Activated naive CD4-positive, alpha-beta T cell treated with anti-CD3 and anti-CD28 coated beads, Interleukin-2, amount 50 U/mL, for 16 hours (primary cell): ENCODE measurements around the gene FANK1.

Source experiments
- DNase-seq: peaks from one replicate; pipeline ENCODE4 v3.0.0-alpha.2; 2020

Gene FANK1

GRCh38 chr10:125992254-125992653 is 95.9 kb downstream of the FANK1 start:
- DNase-seq = no peak

- DNase-seq = no peak
Measured at GRCh38 chr10:125994601-125995000, 98.2 kb downstream of the FANK1 start.

DNA sequence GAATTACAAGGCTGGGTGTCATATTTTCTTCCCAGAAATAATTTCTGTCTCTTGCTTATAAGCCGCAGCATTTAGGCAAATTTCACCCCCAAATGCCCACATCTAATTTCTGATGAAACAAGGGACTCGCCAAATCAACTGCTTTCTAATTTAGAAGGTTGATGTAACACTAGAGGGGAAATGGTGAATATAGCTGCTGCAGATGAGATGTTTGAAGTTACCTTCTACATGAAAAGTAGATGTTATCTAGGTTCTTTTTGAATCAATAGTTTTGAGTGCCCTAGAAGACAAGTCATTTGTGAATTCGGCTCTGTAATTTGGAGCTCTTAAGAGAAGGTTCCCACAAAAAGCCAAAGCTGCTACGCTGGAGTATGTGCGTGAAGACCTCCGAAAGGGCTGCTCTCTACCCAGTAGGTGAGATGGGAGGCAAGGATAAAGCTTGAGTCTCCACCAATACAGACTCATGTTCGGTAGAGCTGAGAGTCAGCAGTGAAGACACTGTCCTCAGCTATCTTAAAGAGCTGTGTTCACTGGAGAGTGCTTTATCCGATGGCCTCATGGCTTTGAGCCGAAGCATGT is 99.5 kb downstream of the FANK1 start:
- no peak for DNase-seq

- DNase-seq = no peak
Measured at GRCh38 chr10:125997586-125997985, 101.2 kb downstream of the FANK1 start.

DNA sequence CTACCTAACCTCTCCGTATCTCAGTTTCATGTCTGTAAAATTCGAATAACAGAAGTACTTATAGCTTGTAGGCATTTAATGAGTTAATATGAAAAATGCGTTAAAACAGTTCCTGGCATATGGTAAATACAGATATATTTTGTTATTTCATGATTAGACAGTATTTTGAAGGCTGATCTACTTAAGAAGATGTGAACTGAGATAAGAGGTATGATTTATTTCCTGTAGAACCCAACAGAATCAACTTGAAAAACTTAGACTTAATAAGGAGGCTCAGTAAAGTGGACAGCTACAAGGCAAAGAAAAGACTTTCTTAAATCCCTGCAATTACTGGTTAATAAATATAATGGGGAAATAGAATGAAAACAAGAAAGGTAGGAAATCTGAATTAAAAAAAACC is 103.3 kb downstream of the FANK1 start:
- DNase-seq = no peak

DNA sequence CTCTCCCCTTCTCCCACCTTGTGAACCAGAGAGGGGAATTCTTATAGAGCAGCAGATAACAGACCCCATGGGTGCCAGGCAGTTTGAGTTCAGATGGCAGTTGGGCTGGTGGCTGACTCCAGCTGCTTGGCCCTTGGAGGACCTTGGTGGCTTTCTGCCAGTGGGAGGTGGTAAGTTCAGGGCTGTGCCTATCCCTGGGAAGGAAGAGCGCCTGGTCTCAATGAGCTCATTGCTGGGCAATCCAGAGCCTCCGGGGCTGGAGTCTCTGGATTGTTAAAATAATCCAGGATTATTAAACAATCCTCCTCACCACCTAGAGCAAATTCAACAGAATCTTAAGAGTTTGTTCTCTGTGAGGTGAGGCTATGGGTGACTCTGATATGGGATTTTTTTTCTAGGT is 105.2 kb downstream of the FANK1 start:
- no peak for DNase-seq

DNA sequence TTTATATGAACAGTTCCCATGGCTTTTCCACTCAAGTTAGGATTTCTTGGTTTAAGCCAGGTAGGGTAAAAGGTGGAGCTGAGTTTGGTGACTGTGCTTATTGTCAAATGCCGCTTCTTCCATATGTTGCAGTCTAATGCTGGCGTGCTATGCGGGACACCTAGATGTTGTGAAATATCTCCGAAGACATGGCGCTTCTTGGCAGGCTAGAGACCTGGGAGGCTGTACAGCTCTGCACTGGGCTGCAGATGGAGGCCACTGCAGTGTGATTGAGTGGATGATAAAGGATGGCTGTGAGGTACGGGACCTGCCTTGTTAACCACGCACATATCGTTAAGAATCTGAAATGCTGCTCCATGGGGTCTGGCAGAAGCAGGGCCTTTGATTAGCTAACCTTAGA is 108.4 kb downstream of the FANK1 start:
- DNase-seq = no peak

DNA sequence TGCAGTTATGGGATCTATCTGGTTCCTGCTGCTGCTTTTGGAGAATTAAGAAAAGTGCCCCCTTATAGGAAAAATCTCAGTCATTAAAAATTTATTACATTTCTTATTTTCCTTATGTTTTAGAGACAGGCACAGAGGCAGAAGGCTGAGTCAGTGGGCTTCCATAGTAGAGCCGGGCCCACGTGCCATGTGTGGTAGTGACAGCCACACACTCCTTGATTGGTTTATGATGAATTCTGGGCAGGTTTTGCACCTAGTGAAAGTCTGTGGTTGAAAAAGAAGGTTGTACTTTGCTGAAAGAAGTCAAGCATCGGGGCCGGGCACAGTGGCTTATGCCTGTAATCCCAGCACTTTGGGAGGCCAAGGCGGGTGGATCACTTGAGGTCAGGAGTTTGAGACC is 109.9 kb downstream of the FANK1 start:
- no peak for DNase-seq

GRCh38 chr10:126006906-126007305 is 110.5 kb downstream of the FANK1 start:
- no peak for DNase-seq

GRCh38 chr10:126009650-126010049 is 113.3 kb downstream of the FANK1 start:
- DNase-seq = no peak

DNA sequence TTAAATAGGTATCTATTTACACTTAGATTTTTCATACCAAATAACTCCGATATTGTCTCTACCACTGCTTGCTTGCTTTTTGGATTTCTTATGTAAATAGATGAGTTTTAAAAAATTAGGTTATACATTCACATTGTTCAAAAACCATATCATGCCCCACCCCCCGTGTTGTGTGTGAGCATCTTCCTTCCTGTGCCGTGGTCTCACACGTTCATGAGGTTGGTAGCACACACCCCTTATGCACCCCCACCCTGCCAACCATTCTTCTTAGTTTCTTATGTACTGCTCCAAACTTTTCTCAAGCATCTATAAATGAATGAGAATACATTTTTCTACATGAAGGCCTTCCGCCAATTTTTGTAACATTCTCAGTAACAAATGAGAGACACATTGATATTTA is 115.6 kb downstream of the FANK1 start:
- no peak for DNase-seq

- no peak for DNase-seq
Measured at GRCh38 chr10:126012485-126012884, 116.1 kb downstream of the FANK1 start.

GRCh38 chr10:126013489-126014281 is 117.3 kb downstream of the FANK1 start:
- no peak for DNase-seq

- DNase-seq = no peak
Measured at GRCh38 chr10:126014309-126014708, 117.9 kb downstream of the FANK1 start.

- DNase-seq = no peak
Measured at GRCh38 chr10:126015413-126015812, 119.0 kb downstream of the FANK1 start.

GRCh38 chr10:126016156-126016805 is 119.9 kb downstream of the FANK1 start:
- no peak for DNase-seq

- DNase-seq = no peak
Measured at GRCh38 chr10:126016882-126017281, 120.5 kb downstream of the FANK1 start.

DNA sequence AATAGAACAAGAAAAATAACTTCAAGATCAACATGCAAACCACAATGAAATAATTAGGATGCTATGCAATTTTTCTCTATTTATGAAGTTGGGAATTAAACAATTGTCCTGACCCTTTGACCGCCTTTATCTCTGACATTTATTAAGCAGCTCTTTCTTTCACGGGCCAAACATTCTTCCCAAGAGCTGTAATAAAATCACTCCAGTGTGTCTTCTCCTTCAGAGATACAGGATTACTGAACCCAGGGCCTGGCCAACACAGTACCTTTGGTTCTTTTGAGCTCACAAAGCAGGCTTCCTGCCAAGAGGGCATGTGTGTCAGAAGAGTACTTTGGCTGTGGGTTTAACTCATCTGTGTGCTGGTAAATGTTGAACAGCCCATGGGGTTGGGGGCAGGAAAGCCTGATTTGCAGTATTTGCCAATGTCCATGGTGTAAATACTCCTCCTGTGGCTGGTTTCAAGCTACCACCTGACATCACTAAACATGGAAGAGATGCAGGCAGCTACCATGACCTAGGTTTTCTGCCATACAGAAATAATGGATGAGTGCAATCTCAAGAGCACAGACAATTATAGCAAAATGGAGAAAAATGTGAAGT is 121.7 kb downstream of the FANK1 start:
- no peak for DNase-seq

GRCh38 chr10:126021833-126022500 is 125.6 kb downstream of the FANK1 start:
- no peak for DNase-seq

DNA sequence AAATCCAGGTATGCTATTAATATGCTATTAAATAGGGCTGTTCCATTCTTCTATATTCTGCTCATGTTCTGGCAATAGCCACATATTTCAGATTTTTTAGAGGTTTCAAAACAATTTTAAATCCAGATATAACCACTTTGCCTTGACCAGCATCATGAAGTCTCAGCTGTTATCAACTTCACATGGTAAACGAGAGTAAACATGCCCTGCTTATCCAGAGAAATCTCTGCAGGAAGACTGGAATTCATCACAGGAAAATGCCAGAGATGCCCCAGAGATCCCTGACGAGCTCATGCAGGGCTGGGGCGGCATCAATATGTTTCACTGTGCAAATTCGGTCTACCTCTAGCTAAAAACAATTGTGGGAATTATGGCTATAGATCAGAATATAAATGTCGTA is 126.5 kb downstream of the FANK1 start:
- DNase-seq = no peak

DNA sequence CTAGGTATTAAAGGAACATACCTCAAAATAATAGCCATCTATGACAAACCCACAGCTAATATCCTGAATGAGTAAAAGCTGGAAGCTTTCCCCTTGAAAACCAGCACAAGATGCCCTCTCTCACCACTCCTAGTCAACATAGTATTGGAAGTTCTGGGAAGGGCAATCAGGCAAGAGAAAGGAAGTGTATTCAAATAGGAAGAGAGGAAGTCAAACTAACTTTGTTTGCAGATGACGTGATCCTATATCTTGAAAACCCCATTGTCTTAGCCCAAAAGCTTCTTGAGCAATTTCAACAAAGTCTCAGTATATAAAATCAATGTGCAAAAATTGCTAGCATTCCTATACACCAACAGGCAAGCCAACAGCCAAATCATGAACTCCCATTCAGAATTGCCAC is 131.3 kb downstream of the FANK1 start:
- no peak for DNase-seq

- DNase-seq = no peak
Measured at GRCh38 chr10:126029999-126030398, 133.6 kb downstream of the FANK1 start.

DNA sequence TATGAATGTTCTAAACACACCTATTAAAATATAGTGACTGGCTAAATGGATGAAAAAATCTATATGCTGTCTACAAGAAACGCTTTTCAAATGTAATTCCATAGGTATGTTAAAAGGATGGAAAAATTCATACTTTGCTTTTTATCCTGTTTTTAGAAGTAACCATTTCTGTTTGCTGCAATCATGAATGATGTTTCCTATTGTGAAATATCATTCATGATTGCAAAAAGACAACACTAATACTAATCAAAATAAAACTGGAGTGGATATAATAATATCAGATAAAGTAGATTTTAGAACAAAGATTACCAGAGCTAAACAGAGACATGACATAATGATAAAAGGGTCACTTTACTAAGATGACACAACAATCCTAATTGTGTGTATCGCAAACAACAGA is 138.2 kb downstream of the FANK1 start:
- no peak for DNase-seq
